NCI-H2196 treated with DMSO at 0.1 percent for 48 hours (cell line): ENCODE data around the gene PDE9A.

ENCODE experiments used
- DNase-seq: peaks from one replicate; lab custom pipeline; 2025; ENCODE audit not compliant: unreplicated experiment; lab: John Stamatoyannopoulos, UW

Gene PDE9A

DNA sequence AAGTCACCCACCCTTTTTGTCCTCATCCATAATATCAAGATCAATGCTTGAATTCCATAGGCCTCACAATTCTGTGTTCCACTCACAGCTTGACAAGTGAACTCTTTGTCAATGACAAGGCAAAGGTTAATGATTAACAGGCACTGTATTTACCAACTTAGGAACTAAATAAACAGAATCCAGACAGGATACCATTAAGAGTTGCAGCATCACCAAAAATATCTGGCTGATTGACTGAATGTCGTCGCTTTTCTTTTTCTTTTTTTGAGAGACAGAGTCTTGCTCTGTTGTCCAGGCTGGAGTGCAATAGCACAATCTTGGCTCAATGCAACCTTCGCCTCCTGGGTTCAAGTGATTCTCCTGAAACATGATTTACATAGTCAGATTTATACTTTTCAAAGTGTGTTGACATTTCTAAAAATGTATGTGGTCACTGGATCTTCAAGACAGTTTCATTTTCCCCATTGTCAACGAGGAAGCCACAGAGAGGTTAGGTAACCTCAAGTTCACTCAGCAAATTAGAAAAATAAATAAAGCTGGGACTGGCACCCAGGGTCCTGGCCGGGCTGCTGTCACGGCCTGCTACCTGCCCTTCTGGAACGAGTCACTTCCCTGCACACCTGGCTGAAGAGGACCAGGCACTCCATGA is 81.0 kb downstream of the PDE9A start:
- no peak for DNase-seq

DNA sequence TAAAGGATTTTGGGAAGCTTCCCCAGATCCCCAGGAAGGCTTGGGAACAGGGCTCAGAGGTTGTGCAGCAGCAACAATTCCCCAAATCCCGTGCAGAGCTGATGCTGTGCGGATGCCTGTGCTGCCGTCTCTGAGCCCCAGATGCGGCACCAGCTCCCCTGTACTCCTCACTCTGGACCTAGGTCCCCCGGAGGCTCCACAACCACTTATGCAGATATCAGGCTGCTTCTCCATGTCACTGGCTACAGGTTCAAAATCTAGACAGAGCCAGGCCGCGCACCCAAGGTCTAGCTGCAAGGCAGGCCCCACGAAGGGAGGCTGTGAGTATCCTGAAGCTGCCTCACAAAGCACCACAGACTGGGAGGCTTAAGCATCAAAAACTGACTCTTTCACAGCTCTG is 81.6 kb downstream of the PDE9A start:
- no peak for DNase-seq

DNA sequence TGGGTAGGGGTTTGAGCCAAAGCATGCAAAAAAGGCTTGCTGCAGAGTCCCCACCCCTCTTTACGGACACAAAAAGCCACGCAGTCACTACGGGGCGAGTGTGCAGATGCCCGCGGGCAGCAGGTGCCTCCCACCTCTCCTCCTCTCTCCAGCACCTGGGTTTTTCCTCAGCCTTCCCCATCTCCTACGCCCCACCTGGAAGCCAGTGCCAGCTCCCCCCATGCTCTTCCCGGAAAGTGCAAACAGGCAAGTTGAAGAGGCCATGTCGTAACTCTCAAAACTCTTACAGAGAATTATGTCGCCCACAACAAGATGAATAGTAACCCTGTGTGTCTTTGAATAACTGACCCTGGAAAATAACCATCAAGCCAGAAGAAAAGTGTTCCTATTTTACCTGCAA is 82.5 kb downstream of the PDE9A start:
- DNase-seq: no peak

DNA sequence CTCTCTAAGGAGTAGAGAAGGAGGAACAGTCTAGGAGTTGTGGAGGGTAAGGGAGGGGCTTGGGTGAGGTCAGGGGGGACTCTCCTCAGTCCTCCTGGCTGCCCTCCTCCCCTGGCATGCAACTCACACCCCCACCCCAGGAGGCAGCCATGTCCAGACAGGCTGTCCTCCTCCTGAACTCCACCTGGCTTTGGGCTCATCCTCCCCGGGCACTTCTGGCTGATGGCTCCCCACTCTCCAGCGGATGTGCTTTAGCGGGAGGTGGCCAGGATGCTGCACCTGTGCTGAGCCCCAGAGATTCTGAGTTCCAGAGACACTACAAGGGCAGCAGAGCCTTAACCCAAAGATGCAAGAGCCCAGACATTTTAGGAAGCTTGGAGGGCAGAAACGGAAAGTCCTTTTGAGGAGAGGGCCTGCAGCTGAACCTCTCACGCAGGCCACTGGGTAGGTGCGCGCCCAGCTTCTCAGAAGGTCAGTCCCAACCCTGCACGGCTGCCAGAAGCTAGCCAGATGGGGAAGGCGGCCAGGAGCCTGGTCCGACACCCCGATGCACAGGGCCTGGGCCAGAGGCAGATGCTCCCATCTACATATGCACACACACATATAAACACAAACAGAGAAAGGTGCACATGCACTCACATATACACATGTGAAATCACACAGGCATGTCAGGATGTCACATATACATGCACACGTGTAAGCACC is 83.4 kb downstream of the PDE9A start:
- DNase-seq: no peak

DNA sequence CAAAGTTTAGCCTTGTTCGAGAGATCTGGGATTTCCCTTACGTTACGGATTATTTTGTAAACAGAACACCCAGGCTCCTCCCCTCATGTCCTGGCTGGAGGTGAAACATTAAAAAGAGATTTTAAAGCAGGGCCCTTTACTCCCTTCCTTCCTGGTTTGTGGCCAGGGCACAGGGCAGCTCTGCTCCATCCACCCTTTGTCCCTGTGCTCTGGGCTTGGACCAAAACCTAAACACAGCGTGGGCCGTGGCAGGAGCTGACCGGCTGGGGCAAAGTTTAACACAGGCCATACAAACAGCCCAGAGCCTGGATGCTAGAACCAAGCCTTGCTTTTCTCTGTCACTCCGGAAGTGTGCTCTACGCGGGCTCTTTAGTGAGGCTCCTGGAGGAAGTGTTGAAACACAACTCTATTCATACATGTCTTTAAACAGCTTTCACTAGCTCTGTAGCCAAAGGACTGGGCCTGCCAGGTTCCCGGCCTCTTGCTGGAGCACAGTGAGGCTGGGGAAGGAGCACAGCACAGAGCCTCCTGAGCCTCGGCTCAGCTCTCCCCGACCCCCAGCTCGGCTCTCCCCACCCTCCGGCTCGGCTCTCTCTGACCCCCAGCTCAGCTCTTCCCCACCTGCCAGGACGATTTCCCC is 84.7 kb downstream of the PDE9A start:
- no peak for DNase-seq

DNA sequence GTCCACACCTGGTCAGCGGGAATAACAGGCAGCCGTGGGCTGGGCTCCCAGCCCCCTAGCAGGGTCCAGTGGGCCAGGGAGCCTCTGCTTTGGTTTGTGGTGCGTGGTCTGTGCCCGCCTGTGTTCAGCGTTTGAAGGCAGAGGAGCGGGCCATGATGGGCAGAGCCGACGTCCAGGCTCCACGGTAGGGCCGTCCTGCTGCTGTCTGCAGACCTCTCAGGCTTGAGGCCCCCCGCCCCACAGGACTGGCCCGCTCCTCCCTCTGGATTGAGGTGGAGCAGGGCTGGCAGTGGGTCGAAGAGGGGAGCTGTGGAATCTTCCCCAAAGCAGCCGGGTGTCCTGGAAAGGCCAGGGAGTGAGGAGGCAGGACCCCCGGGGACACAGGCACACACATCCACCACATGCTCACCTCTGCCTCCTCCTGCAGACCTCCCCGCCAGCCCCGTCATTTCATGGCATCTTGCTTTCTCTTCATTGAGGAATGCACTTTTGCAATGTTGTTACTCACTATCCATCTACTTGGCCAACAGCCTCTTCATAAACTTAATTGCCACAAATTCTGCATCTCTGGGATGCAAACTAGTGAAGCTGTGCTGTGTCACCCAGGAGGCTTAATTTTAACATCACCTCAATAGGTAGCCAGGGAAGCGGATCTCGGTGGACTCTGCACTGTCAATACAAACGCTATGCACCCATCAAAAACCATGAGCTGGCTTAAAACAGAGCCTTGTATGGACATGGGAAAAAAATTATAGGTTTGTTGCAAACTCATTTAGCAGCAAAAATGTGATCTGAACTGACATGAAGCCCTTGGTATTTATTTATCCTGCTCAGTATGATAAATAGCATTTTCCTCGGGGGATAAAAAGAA is 85.9 kb downstream of the PDE9A start:
- DNase-seq: no peak

DNA sequence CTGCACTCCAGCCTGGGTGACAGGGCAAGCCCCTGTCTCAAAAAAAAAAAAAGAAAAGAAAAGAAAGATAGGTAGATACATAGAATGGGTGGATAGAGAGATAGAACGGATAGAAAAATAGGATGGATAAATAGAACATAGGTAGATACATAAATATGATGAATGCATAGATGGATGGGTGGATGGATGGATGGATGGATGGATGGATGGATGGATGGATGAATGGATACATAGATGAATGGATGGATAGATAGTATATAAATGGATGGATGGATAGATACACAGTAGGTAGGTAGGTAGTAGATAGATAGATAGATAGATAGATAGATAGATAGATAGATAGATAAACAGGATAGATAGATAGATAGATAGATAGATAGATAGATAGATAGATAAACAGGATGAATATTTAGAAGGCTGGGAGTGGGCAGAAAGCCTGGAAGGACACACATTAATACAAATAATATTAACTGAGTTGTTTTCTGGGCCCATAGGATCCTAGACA is 87.0 kb downstream of the PDE9A start:
- no peak for DNase-seq

DNA sequence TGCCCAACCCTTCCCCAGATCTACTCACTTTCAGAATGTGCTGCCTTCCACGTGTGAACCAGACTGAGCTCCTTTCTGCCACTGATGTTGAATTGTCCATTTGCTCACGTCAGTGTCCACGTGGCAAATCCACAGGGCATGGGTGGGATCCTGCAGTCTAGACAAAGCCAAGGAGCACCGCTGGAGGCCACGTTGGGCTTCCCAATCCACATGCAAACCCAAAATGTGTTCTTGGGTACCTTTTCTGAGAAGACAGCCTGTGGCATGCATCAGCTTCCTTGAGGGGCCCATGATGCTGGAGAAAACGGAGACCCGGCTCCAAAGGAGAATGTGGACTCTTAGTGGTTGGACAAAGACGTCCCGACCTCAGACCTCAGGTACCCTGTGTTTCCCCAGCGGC is 87.6 kb downstream of the PDE9A start:
- DNase-seq: no peak

DNA sequence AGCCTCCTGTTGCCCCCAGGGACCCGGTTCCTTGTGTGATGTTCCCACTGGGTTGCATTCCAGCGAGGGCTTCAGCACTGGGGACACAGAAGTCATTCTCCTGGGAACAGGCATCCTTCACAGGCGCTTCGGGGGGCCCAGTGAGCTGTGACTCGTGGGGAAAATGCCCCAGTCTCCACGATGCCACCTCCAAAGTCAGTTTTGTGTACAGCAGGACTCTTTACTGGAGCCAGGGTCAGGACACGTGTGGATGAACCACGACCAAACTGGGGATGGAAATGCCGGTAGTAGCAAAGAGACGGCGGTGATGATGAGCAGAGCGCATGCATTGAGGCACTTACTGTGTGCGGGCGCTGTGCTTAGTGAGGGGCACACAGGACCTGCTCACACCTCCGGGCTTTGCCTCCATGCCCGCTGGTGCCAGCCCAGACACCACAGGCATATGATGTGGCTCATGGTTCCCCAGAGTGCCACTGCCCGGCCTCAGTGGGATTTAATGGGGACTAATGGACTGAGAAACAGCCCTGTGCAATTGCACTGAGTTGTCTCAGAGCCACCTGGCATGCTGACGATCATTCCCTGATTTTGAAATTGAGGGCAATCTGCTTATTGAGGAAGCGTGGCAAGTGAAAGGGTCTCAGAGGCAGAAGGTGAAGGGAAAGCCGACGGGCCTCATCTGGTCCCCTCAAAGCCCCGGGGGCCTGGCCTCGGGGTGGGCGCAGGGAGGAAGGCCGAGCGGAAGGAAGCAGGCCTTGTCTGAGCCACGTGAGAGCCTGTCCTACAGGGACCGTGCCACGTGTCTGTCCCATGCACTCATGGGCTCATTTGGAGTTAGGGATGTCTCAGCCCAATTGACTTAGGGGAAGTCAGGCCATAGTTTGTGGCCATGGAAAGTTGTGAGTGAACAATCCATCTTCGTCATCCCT is 91.4 kb downstream of the PDE9A start:
- DNase-seq: no peak

DNA sequence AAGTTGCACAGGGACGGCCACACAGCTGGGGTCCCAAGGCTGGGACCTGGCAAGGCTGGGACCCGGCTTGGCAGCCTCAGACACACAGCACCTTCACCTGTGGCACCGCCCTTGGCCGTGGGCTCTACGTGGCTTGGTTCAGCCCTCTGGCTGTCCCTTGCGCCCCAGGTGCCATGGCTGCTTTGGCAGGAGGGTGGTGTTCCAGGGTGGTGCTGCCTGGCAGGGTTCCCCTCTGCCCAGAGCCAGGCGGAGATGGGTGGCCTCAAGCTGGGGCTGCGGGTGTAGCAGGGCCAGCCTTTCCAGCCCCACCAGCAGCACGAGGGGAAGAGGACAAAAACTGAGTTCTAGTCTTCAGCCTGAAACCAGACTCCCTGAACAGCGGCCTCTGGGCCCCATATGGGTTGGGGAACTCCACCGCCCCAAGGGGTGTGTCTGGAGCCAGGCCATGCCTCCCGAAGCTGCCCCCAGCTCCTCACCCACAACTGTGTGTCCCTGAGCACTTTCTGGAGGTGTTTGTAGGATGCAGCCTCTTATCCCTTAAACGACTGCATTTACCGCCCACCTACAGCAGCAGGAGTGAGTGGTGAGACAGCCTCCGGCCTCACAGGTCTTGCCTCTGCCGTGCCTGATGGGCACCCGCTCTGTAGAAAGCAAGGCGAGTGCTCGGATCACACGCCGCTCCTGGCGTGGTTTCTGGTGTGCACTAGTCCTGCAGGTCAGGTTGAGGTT is 92.3 kb downstream of the PDE9A start:
- DNase-seq: no peak

DNA sequence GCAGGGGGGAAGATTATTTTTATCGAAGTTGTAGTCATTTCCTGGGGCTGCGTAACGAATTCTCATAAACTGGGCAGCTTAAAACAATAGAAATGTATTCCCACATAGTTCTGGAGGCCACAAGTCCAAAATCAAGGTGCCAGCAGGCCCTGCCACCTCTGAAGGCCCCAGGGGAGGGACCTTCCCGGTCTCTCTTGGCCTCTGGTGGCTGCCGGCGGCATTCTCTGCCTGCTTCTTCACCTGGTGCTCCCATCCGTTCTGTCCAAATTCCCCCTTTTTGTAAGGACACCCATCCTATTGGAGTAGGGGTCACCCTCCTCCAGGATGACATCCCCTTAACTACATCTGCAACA is 92.8 kb downstream of the PDE9A start:
- DNase-seq: no peak

DNA sequence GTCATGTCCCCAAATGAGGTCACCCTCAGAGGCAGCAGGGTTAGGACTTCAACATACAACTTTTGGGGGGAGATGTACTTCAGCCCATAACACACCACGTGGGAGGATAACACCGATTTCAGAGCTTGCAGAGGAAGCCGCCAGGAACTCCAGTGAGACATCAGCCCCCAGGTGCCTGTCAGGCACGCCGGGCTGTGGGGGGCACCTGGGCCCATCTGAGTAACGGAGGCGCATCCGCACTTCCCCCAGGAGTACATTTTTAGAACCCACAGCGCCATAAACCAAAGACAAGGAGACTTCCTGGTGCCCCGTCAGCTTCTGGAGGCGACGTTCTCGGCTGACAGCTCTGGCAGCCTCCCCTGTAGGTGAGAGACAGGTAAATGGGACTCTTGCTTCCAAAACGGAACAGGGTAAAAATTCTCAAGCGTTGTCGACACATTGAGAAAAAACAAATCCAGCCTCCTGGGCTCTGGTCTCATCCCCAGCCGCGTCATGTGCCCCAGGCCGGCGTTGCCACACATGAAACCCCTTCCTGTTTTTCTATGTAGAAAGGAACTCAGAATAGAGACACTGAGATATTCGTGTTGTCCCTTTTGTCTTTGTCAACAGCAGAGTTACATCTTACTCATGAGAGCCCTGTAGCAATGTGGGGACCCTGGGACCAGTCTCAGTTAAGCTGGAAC is 93.3 kb downstream of the PDE9A start:
- DNase-seq: no peak

DNA sequence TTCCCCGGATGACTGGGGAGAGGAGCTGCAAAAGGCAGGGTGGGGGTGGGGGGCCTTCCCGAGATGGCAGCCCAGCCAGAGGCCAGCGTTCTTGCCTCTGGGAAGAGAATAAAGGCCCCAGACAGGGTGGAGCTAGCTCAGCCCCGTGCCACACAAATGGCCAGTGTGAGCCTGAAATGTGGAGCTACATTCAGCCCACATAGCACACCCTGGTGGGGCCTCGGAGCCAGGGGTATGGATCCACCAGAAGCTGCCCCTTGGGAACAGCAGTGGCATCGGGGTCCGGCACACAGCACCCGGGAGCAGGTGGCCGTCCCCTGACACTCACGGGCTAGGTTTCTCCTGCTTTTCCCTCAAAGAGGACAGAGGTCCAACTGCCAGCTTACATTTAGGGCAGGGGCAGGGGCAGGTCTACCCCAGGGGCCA is 93.9 kb downstream of the PDE9A start:
- no peak for DNase-seq

DNA sequence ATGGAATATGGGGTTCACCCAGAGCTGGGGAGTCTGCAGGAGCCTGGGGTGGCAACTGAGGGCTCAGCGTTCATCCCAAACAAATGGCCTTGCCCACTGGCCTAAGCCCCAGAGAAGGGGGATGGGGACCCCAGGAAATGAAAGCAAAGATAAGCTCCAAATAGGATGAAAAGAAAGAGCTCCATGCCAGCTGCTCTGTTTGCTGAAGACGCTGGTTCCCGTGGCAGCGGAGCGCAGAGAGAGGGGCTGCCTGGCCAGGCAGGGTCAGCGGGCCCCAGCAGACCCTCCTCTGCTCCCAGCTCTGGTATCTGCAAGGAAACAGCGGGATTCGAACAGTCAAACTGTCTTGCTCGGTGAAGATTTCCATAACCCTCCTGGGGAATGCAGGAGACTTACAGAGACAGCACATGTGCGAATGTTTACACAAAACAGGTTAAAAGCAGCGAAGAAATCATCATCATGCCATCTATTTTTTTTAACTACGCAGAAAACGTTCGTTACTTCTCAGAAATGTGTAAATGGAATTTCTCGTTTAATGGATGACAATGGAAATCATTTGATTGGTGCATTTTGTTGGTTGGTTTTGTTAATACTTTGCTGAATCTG is 94.4 kb downstream of the PDE9A start:
- DNase-seq: no peak

DNA sequence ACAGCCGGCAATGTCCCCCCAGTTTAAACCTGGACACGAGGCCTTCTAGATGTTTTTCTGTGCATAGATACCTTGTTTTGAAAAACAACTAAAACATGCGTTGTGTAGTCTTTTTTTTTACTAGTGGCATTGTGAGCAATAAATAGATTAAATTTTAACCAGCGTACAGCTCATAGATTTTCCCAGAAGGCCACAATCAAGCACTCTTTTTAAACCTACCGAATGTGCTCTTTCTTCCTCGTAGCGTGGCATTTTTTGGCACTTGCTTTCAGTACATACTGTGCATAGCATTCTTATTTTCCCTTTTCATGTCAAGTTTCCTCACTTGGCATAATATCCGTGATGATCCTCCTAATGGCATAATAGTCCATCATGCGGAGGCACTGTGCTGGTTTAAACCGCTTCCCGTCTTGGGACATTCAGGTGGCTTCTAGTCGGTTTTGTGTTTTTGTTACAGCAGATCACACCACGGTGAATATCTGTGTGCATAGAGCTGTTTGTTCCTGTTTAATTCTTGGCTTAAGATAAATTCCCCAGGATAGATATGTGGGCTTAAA is 95.3 kb downstream of the PDE9A start:
- no peak for DNase-seq

DNA sequence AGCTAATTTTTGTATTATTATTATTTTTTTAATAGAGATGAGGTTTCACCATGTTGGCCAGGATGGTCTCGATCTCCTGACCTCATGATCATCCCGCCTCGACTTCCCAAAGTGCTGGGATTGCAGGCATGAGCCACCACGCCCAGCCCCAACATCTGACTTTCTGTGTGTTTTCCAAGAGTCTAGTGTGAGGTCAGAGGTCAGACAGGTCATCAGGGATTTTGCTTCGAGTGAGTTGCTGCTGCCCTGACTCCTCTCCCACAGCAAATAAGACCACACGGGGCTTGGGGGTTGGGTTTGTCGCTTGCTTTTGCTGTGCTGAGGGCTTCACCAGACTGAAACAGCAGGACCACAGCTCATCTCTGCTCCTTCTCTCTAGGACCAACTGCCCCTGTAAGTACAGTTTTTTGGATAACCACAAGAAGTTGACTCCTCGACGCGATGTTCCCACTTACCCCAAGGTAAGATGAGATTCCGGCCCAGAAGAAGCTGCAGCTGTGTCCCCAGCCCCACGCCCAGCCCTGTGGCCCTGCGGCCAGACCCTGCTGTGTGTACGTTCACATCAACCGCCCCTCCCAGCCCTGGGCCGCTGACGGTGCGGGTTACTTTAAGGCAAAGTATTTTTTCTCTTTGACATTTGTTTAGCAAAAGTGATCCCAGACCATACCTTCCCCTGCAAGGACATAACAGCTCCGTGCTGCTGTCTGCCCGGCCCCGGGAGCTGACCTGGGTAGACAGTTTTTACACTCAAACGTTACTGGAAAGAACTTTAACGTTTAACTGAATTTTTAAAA is 97.5 kb downstream of the PDE9A start:
- no peak for DNase-seq

DNA sequence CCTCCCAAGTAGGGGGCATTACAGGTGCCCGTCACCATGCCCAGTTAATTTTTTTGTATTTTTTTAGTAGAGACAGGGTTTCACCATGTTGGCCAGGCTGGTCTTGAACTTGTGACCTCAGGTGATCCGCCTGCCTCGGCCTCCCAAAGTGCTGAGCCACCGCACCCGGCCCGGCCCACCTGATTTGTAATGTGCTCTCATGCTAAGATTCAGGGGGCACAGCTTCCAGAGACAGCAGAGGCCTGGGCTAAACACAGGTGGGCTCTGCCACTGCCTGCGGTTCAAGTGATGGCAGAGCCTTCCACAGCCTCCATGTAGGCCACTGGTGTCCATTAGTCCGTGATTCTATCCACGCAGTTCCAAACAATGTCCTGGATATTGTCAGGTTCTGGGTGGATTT is 98.4 kb downstream of the PDE9A start:
- DNase-seq: no peak

DNA sequence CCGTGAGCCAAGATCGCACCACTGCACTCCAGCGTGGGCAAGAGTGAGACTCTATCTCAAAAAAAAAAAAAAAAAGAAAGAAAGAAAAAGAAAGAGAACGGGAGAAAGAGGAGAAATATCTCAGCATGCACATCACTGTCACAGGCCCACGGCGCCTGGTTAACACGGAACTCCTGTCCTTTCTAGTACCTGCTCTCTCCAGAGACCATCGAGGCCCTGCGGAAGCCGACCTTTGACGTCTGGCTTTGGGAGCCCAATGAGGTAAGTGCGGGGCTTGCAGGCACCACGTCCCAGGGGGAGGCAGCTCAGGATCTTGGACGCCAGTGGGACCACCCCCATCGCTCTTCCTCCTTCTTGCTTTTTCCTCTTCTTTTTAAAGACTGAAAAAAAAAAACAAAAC is 100.4 kb downstream of the PDE9A start:
- DNase-seq: no peak
